Gastrocnemius medialis (tissue), 4 donors: ENCODE results near the gene CMTM7. TPM values are rescaled to one million over a fixed set of nuclear protein-coding genes. Genes with fewer than 3 reads are reported as not detected.
A peak's percentile ranks its signal among the peaks of the same experiment; 100 is the strongest.
"Not testable (repeated sequence)": the region's sequence is repeated elsewhere in the genome, so short reads cannot be mapped to it uniquely, and the experiment has no call there.

Experiments used
- ATAC-seq, 2 donors: fragments of 150-250 bp; one replicate each; pipeline ENCODE4 v1.9.1; 2016
- DNase-seq, 2 donors: peaks; one replicate each; pipeline ENCODE4 v3.0.0-alpha.2; 2019
- H3K27ac ChIP-seq, 4 donors: fragments of 200-600 bp; sonication (generic); 1 replicate in 1 of 4; 2 replicates in 3 of 4; pipeline ENCODE4 v1.5.1; 2016 to 2018; ENCODE audit warnings: mild to moderate bottlenecking in 2 of 4, moderate library complexity in 1 of 4
- H3K27me3 ChIP-seq, 3 donors: fragments of 200-600 bp; sonication (generic) in 2 of 3; 1 replicate in 1 of 3; 2 replicates in 2 of 3; pipeline versions ENCODE4 v1.5.1 to v1.6.0; 2016 to 2019; ENCODE audit warnings: mild to moderate bottlenecking in 1 of 3, moderate library complexity in 1 of 3
- H3K36me3 ChIP-seq, 2 donors: fragments of 200-600 bp; sonication (generic) in 1 of 2; one replicate each; pipeline ENCODE4 v1.5.1; 2017 to 2018
- H3K4me1 ChIP-seq, 2 donors: fragments of 200-600 bp; sonication (generic) in 1 of 2; one replicate each; pipeline ENCODE4 v1.5.1; 2016 to 2017; ENCODE audit warnings: mild to moderate bottlenecking in 2 of 2
- H3K4me3 ChIP-seq, 4 donors: fragments of 200-600 bp; sonication (generic) in 3 of 4; 1 replicate in 1 of 4; 2 replicates in 3 of 4; pipeline ENCODE4 v1.5.1; 2016 to 2019; ENCODE audit warnings: mild to moderate bottlenecking in 2 of 4
- H3K9me3 ChIP-seq, 3 donors: fragments of 200-600 bp; sonication (generic) in 2 of 3; 1 replicate in 1 of 3; 2 replicates in 2 of 3; pipeline ENCODE4 v1.5.1; 2016 to 2019
- CTCF ChIP-seq, 5 experiments: fragments of 450-650 bp in 3 of 5; fragments of 200-600 bp in 2 of 5; sonication (generic) in 2 of 5; IDR thresholded peaks in 4 of 5; conservative IDR thresholded peaks in 1 of 5; 1 replicate in 4 of 5; 2 replicates in 1 of 5; pipeline ENCODE4 v1.5.1; 2016 to 2019; ENCODE audit warnings: antibody characterized with exemption in 5 of 5, mild to moderate bottlenecking in 3 of 5, moderate library complexity in 3 of 5
- POLR2A ChIP-seq, 2 donors: fragments of 450-650 bp; IDR thresholded peaks; one replicate each; pipeline ENCODE4 v1.6.1; 2017; ENCODE audit warnings: antibody characterized with exemption in 2 of 2, mild to moderate bottlenecking in 2 of 2, moderate library complexity in 2 of 2
- in situ Hi-C, 4 donors: fragments of 200-750 bp; cut with MboI; loops; one replicate each; pipeline versions ENCODE4 v1.15.0 to v1.8.0; 2017; ENCODE audit warnings: low sequenced_read_pairs in 4 of 4
- intact Hi-C: fragments of 100-400 bp; cut with DNase I; formaldehyde crosslinking; loops from one replicate; pipeline ENCODE4 v1.15.1; 2023; ENCODE audit warnings: low total_unique reads
- total RNA-seq, 4 donors: library from RNA; depleted of rRNA; stranded (reverse); fragments of >200 nt; gene quantifications; one replicate each; pipeline versions ENCODE4 v1.1.0 to v1.2.3, GENCODE V29; 2016

Gene CMTM7
- total RNA-seq, 4 donors from 2014 or later = 1.1 to 3.3 (median 1.7) TPM

DNA sequence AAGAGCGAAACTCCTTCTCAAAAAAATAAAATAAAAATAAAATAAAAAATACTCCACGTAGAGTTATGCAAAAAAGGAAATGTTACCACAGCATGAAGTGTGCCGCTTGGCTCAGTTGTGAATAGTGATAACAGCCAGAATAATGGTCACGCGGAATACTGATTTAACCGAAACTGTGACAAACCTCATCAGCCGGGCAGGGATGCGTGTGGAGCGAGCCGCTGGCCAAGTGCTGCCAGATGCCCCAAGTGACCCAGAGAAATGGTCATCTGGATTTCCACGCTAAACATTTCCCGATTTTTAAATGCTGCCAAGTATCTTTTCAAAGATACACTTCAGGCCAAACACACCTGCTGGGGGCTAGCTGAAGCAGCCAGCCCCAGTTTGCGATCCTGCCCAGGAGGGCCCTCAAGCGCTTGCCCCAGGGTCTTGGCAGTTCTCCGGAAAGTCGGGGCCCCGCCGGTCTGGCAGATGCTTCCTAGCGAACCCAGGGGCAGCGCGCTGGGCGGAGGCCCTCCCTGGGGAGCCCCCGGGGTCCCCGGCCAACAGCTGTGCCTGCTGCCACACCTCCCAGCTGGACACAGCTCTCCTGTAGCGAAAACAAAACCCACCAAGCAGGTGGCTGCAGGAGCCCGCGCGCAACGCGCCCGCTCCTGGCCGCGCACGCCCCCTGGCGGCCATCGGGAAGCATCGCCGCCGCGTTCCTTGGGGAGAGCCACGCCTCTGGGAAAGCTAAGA lies 75.8 kb downstream of the CMTM7 start:
- H3K4me1 ChIP-seq = peaks cover 0 to 9% of the 10 kb centered on the region in 2 donors
- peak in 1 of 2 donors; percentile 38 for DNase-seq
- H3K36me3 ChIP-seq = no peaks in the 10 kb centered on the region
- intact Hi-C loops (loop anchor here (1.0 to 10.0 kb wide), 4 partner anchors 65 to 293 kb away; no protein-coding TSS in a partner anchor), in situ Hi-C loops (loop anchor here in 2 of 4 donors (10.0 kb wide), 1 partner anchor 173 kb away; no protein-coding TSS in a partner anchor)
- TF ChIP-seq CTCF (IDR thresholded peaks at IDR 0.05 in 4 of 5, conservative IDR thresholded peaks at IDR 0.05 in 1 of 5) = peak; percentile 91 to 100 (median 96)
- no peak for TF ChIP-seq POLR2A (IDR thresholded peaks at IDR 0.05)
- H3K27me3 ChIP-seq = no peaks in the 10 kb centered on the region
- H3K9me3 ChIP-seq = no peaks in the 10 kb centered on the region
- H3K27ac ChIP-seq = peak overlapping the region in 1 of 4 donors; percentile 15
- peak overlapping the region; percentile 49 to 65 (median 56) for H3K4me3 ChIP-seq
- peak; percentile 88 for ATAC-seq

GRCh38 chr3:32469151-32469874 lies 77.7 kb downstream of the CMTM7 start:
- Histone ChIP-seq H3K27ac (no peak overlapping the region), H3K36me3 (no peaks in the 10 kb centered on the region), H3K4me1 (peaks cover 0 to 9% of the 10 kb centered on the region in 2 donors), H3K9me3 (no peaks in the 10 kb centered on the region), H3K27me3 (no peaks in the 10 kb centered on the region), H3K4me3 (no peak overlapping the region)
- intact Hi-C loops = loop anchor here (5.0 to 10.0 kb wide), 3 partner anchors 67 to 295 kb away; no protein-coding TSS in a partner anchor
- DNase-seq = no peak
- no peak for TF ChIP-seq CTCF (IDR thresholded peaks at IDR 0.05 in 4 of 5, conservative IDR thresholded peaks at IDR 0.05 in 1 of 5)
- no peak for TF ChIP-seq POLR2A (IDR thresholded peaks at IDR 0.05)
- in situ Hi-C loops = loop anchor here in 2 of 4 donors (10.0 kb wide), 1 partner anchor 175 kb away; no protein-coding TSS in a partner anchor
- ATAC-seq = no peak

- Histone ChIP-seq H3K36me3 (no peaks in the 10 kb centered on the region), H3K4me1 (peaks cover 0 to 9% of the 10 kb centered on the region in 2 donors), H3K9me3 (no peaks in the 10 kb centered on the region), H3K27me3 (no peaks in the 10 kb centered on the region), H3K27ac (no peak overlapping the region), H3K4me3 (no peak overlapping the region)
- DNase-seq = no peak
- no peak for ATAC-seq
- in situ Hi-C loops (loop anchor here (5.0 to 10.0 kb wide), 5 partner anchors 86 to 176 kb away; no protein-coding TSS in a partner anchor), intact Hi-C loops (no loop called here)
- TF ChIP-seq CTCF (IDR thresholded peaks at IDR 0.05 in 4 of 5, conservative IDR thresholded peaks at IDR 0.05 in 1 of 5) = no peak
- no peak for TF ChIP-seq POLR2A (IDR thresholded peaks at IDR 0.05)
Observed at GRCh38 chr3:32470362-32470761, 78.7 kb downstream of the CMTM7 start.

- Histone ChIP-seq H3K36me3 (no peaks in the 10 kb centered on the region), H3K27me3 (no peaks in the 10 kb centered on the region), H3K4me1 (peaks cover 0 to 9% of the 10 kb centered on the region in 2 donors), H3K9me3 (no peaks in the 10 kb centered on the region), H3K27ac (no peak overlapping the region), H3K4me3 (no peak overlapping the region)
- in situ Hi-C loops (loop anchor here (5.0 to 10.0 kb wide), 5 partner anchors 86 to 176 kb away; no protein-coding TSS in a partner anchor), intact Hi-C loops (no loop called here)
- ATAC-seq = no peak
- DNase-seq = no peak
- TF ChIP-seq CTCF (IDR thresholded peaks at IDR 0.05 in 4 of 5, conservative IDR thresholded peaks at IDR 0.05 in 1 of 5) (no peak), POLR2A (IDR thresholded peaks at IDR 0.05) (no peak)
Observed at GRCh38 chr3:32471246-32471645, 79.6 kb downstream of the CMTM7 start.

GRCh38 chr3:32472151-32472550 lies 80.5 kb downstream of the CMTM7 start:
- H3K4me3 ChIP-seq, H3K27me3 ChIP-seq, H3K4me1 ChIP-seq, H3K27ac ChIP-seq, H3K36me3 ChIP-seq, DNase-seq, ATAC-seq, intact Hi-C loops, H3K9me3 ChIP-seq: not testable (repeated sequence)
- in situ Hi-C loops = loop anchor here (5.0 to 10.0 kb wide), 5 partner anchors 87 to 177 kb away; no protein-coding TSS in a partner anchor
